Activated CD8-positive, alpha-beta memory T cell treated with anti-CD3 and anti-CD28 coated beads for 36 hours (primary cell): ENCODE results near the gene NUP155. TPM values are rescaled to one million over a fixed set of nuclear protein-coding genes. Genes with fewer than 3 reads are reported as not detected.
"Not testable (repeated sequence)": the region's sequence is repeated elsewhere in the genome, so short reads cannot be mapped to it uniquely, and the experiment has no call there.

ENCODE experiments used
- CTCF ChIA-PET: fragments of 350-600 bp; sonication (Branson Sonifier 250); formaldehyde crosslinking; loops from one replicate; lab custom pipeline; 2021; ENCODE audit warnings: antibody characterized with exemption; lab: Charles Lee
- POLR2A ChIA-PET: fragments of 350-600 bp; sonication (Branson Sonifier 250); formaldehyde crosslinking; loops from one replicate; lab custom pipeline; 2021; ENCODE audit warnings: antibody characterized with exemption; lab: Charles Lee
- total RNA-seq, 2 experiments: library from RNA; stranded (reverse); gene quantifications; one replicate each; pipeline ENCODE4 v1.2.3, GENCODE V29; 2021

Gene NUP155
- 100 to 1,000 TPM in 1 of 2 experiments, 10 to 100 TPM in 1; 99.3 to 102 TPM for total RNA-seq

GRCh38 chr5:37370864-37371726 is at the start of gene NUP155:
NUP155 (minus strand) TSS chr5:37371106; CDS start chr5:37370977, 129 bp downstream.
- CTCF ChIA-PET: interaction anchor here (1.1 to 1.2 kb wide), 2 partner anchors 11 to 17 kb away, joined by 3 read pairs; no protein-coding TSS in a partner anchor
- POLR2A ChIA-PET: interaction anchor here (0.6 to 1.5 kb wide), 8 partner anchors 8 to 496 kb away, joined by 3 to 12 read pairs (median 3); partner anchors contain the start of gene WDR70

GRCh38 chr5:37417347-37417746 is 46.4 kb upstream of the NUP155 start:
- CTCF ChIA-PET: no interaction called here
- POLR2A ChIA-PET: no interaction called here

- CTCF ChIA-PET, POLR2A ChIA-PET: not testable (repeated sequence)
Observed at GRCh38 chr5:37415456-37415855, 44.5 kb upstream of the NUP155 start.

- ChIA-PET CTCF (interaction anchor here (0.8 to 1.4 kb wide), 8 partner anchors 9 to 780 kb away, joined by 3 to 6 read pairs (median 3); partner anchors contain the start of gene WDR70), POLR2A (no interaction called here)
Observed at GRCh38 chr5:37412515-37412914, 41.6 kb upstream of the NUP155 start.

- ChIA-PET CTCF (no interaction called here), POLR2A (no interaction called here)
Observed at GRCh38 chr5:37400501-37400900, 29.6 kb upstream of the NUP155 start.

- ChIA-PET CTCF (no interaction called here), POLR2A (no interaction called here)
Observed at GRCh38 chr5:37396352-37396751, 25.4 kb upstream of the NUP155 start.

GRCh38 chr5:37391591-37391990 is 20.7 kb upstream of the NUP155 start:
- POLR2A ChIA-PET: no interaction called here
- CTCF ChIA-PET: no interaction called here

GRCh38 chr5:37379100-37379628 is 8.3 kb upstream of the NUP155 start, which contains the start of gene WDR70:
WDR70 (plus strand) TSS chr5:37379318; CDS start chr5:37379368, 50 bp downstream.
- CTCF ChIA-PET: interaction anchor here (0.7 to 1.6 kb wide), 6 partner anchors 9 to 212 kb away, joined by 3 to 5 read pairs (median 3); no protein-coding TSS in a partner anchor
- POLR2A ChIA-PET: interaction anchor here (0.6 to 1.4 kb wide), 6 partner anchors 8 to 1468 kb away, joined by 3 to 12 read pairs (median 4); partner anchors contain the start of gene NUP155

- POLR2A ChIA-PET: not testable (repeated sequence)
- CTCF ChIA-PET: interaction anchor here (1.6 kb wide), 1 partner anchor 11 kb away, joined by 5 read pairs; no protein-coding TSS in a partner anchor
Observed at GRCh38 chr5:37378066-37378465, 7.2 kb upstream of the NUP155 start.

GRCh38 chr5:37375091-37375490 is 4.2 kb upstream of the NUP155 start:
- ChIA-PET CTCF (no interaction called here), POLR2A (interaction anchor here (0.7 kb wide), 1 partner anchor 50 kb away, joined by 10 read pairs; no protein-coding TSS in a partner anchor)

- POLR2A ChIA-PET: interaction anchor here (0.6 to 1.5 kb wide), 5 partner anchors 9 to 496 kb away, joined by 3 to 12 read pairs (median 3); partner anchors contain the start of gene WDR70
- CTCF ChIA-PET: interaction anchor here (1.1 kb wide), 1 partner anchor 17 kb away, joined by 3 read pairs; no protein-coding TSS in a partner anchor
Observed at GRCh38 chr5:37370550-37370863, 399 bp downstream of the NUP155 start.

- ChIA-PET CTCF (no interaction called here), POLR2A (no interaction called here)
Observed at GRCh38 chr5:37355161-37355560, 15.7 kb downstream of the NUP155 start.

- POLR2A ChIA-PET, CTCF ChIA-PET: not testable (repeated sequence)
Observed at GRCh38 chr5:37342741-37343140, 28.2 kb downstream of the NUP155 start.

- CTCF ChIA-PET: not testable (repeated sequence)
- POLR2A ChIA-PET: interaction anchor here (0.7 kb wide), 1 partner anchor 30 kb away, joined by 5 read pairs; no protein-coding TSS in a partner anchor
Observed at GRCh38 chr5:37334754-37335153, 36.2 kb downstream of the NUP155 start.

- ChIA-PET CTCF (no interaction called here), POLR2A (no interaction called here)
Observed at GRCh38 chr5:37326536-37326935, 44.4 kb downstream of the NUP155 start.

- ChIA-PET CTCF (no interaction called here), POLR2A (no interaction called here)
Observed at GRCh38 chr5:37323607-37324006, 47.3 kb downstream of the NUP155 start.

- POLR2A ChIA-PET: no interaction called here
- CTCF ChIA-PET: no interaction called here
Observed at GRCh38 chr5:37319037-37319782, 51.7 kb downstream of the NUP155 start.

- ChIA-PET CTCF (no interaction called here), POLR2A (no interaction called here)
Observed at GRCh38 chr5:37316027-37316426, 54.9 kb downstream of the NUP155 start.

GRCh38 chr5:37310360-37310759 is 60.5 kb downstream of the NUP155 start:
- ChIA-PET CTCF (no interaction called here), POLR2A (no interaction called here)
